ENCODE data around the gene NPAS3.

GRCh38 chr14:33716921-33717320 lies 778.2 kb downstream of the NPAS3 start:
- no peak for TF ChIP-seq GATA3 (IDR thresholded peaks at IDR 0.05; ENCODE audit: low read depth, low read length)
- TF ChIP-seq GATA2 (IDR thresholded peaks at IDR 0.05; ENCODE audit: low read depth, low read length) = no peak
